Activated T-cell treated with anti-CD3 and anti-CD28 coated beads for 1 hour (primary cell): ENCODE data around the gene C6orf163.
A peak's percentile ranks its signal among the peaks of the same experiment; 100 is the strongest.
"Not testable (repeated sequence)": the region's sequence is repeated elsewhere in the genome, so short reads cannot be mapped to it uniquely, and the experiment has no call there.

Experiments
- DNase-seq: peaks from one replicate; pipeline ENCODE4 v3.0.0-alpha.2; 2020; ENCODE audit warnings: low read depth

C6orf163 gene

GRCh38 chr6:87344731-87345130, at the start of gene C6orf163:
TSS of gene C6orf163 (plus strand) at chr6:87344813. CDS start at chr6:87345100, 287 bp downstream.
- no peak for DNase-seq

GRCh38 chr6:87297119-87297518, 47.5 kb upstream of the C6orf163 start:
- no peak for DNase-seq

- not testable (repeated sequence) for DNase-seq
These were observed 43.3 kb upstream of the C6orf163 start for GRCh38 chr6:87301277-87301676.

GRCh38 chr6:87308970-87309369, 35.6 kb upstream of the C6orf163 start:
- no peak for DNase-seq

GRCh38 chr6:87312860-87313259, 31.8 kb upstream of the C6orf163 start:
- no peak for DNase-seq

GRCh38 chr6:87315071-87315470, 29.5 kb upstream of the C6orf163 start:
- DNase-seq: no peak

GRCh38 chr6:87319271-87319987, 25.2 kb upstream of the C6orf163 start:
- DNase-seq: no peak

GRCh38 chr6:87322304-87323212, 22.1 kb upstream of the C6orf163 start, which contains the start of gene SMIM8:
TSS of gene SMIM8 (plus strand) at chr6:87322588. CDS start at chr6:87337032, 14,444 bp downstream.
- DNase-seq: peak; percentile 83

GRCh38 chr6:87323880-87324279, 20.7 kb upstream of the C6orf163 start:
- DNase-seq: not testable (repeated sequence)

- no peak for DNase-seq
These were observed 13.7 kb upstream of the C6orf163 start for GRCh38 chr6:87330961-87331360.

- no peak for DNase-seq
These were observed 11.6 kb upstream of the C6orf163 start for GRCh38 chr6:87333033-87333432.

- no peak for DNase-seq
These were observed 10.9 kb upstream of the C6orf163 start for GRCh38 chr6:87333591-87334181.

- no peak for DNase-seq
These were observed 9.9 kb upstream of the C6orf163 start for GRCh38 chr6:87334683-87335082.

- DNase-seq: no peak
These were observed 8.2 kb upstream of the C6orf163 start for GRCh38 chr6:87336367-87336766.

GRCh38 chr6:87340230-87340629, 4.4 kb upstream of the C6orf163 start:
- no peak for DNase-seq

GRCh38 chr6:87341158-87341557, 3.5 kb upstream of the C6orf163 start:
- DNase-seq: no peak

- DNase-seq: no peak
These were observed 2.7 kb upstream of the C6orf163 start for GRCh38 chr6:87341899-87342298.

GRCh38 chr6:87342829-87343228, 1.8 kb upstream of the C6orf163 start:
- DNase-seq: no peak

- no peak for DNase-seq
These were observed 2.1 kb downstream of the C6orf163 start for GRCh38 chr6:87346700-87347099.

- DNase-seq: no peak
These were observed 5.3 kb downstream of the C6orf163 start for GRCh38 chr6:87349896-87350295.

GRCh38 chr6:87350516-87350915, 5.9 kb downstream of the C6orf163 start:
- no peak for DNase-seq

- DNase-seq: no peak
These were observed 7.0 kb downstream of the C6orf163 start for GRCh38 chr6:87351583-87351982.

- no peak for DNase-seq
These were observed 11.6 kb downstream of the C6orf163 start for GRCh38 chr6:87356181-87356580.
